ENCODE results near the gene DHFR. TPM values are rescaled to one million over a fixed set of nuclear protein-coding genes. Genes with fewer than 3 reads are reported as not detected.

The DHFR gene
- total and polyA plus RNA-seq, 2 of the 8 experiments (the other 6 are each of a cell fraction or from before 2014, with no cell fraction given) = 46.4 to 88.9 TPM

GRCh38 chr5:80609692-80610091 lies 45.1 kb downstream of the DHFR start:
- H3K4ac ChIP-seq (replicated peaks; ENCODE audit: insufficient read length, low read depth, low read length) = no peak overlapping the region
- H2AK5ac ChIP-seq (ENCODE audit: low read depth, low read length) = no peak overlapping the region
- no peaks in the 10 kb centered on the region for H3K36me3 ChIP-seq (ENCODE audit: control insufficient read depth in 2 of 4, insufficient read depth in 4 of 4, low read length in 3 of 4)
- no peaks in the 10 kb centered on the region for H4K20me1 ChIP-seq (replicated peaks in 1 of 2; ENCODE audit: control insufficient read depth in 1 of 2, insufficient read depth in 2 of 2, low read length in 2 of 2)
- H2BK12ac ChIP-seq (ENCODE audit: low read depth, low read length) = no peak overlapping the region
- no peak overlapping the region for H2BK15ac ChIP-seq (ENCODE audit: low read length)
- H3K27me3 ChIP-seq (replicated peaks in 1 of 4; ENCODE audit: control insufficient read depth in 3 of 4, extremely low read depth in 1 of 4, insufficient read depth in 3 of 4, low read length in 3 of 4) = no peaks in the 10 kb centered on the region
- H3K14ac ChIP-seq (ENCODE audit: insufficient read length) = no peak overlapping the region
- H3K56ac ChIP-seq (replicated peaks; ENCODE audit: insufficient read length, low read depth, low read length) = no peak overlapping the region
- ChIA-PET POLR2A (ENCODE audit: partially characterized antibody) (interaction anchor here (2.6 kb wide), 1 partner anchor 9 kb away, joined by 6 read pairs; no protein-coding TSS in a partner anchor), CTCF (ENCODE audit: partially characterized antibody) (no interaction called here)
- H3K4me1 ChIP-seq (replicated peaks in 1 of 4; ENCODE audit: control insufficient read depth in 3 of 4, insufficient read depth in 4 of 4, low read length in 3 of 4) = no peaks in the 10 kb centered on the region
- H4K91ac ChIP-seq (replicated peaks; ENCODE audit: insufficient read length, low read length) = no peak overlapping the region
- H3K79me2 ChIP-seq (ENCODE audit: control insufficient read depth in 1 of 2, insufficient read depth in 2 of 2, low read length in 2 of 2) = no peaks in the 10 kb centered on the region
- no peak for TF ChIP-seq RXRA (IDR thresholded peaks at IDR 0.05; ENCODE audit: insufficient read depth, low read depth, low read length)
- TF ChIP-seq ASH2L (IDR thresholded peaks at IDR 0.05; ENCODE audit: low read length) = no peak
- TF ChIP-seq USF2 (IDR thresholded peaks at IDR 0.05; ENCODE audit: low read length) = no peak
- no peak for TF ChIP-seq FOSL1 (IDR thresholded peaks at IDR 0.05; ENCODE audit: insufficient read depth, low read depth, low read length)
- no peak for TF ChIP-seq HDAC6 (IDR thresholded peaks at IDR 0.05; ENCODE audit: low read depth, low read length)
- no peak for TF ChIP-seq NANOG (IDR thresholded peaks at IDR 0.05; ENCODE audit: insufficient read depth, low read depth, low read length, poor library complexity, severe bottlenecking)
- TF ChIP-seq CREB1 (IDR thresholded peaks at IDR 0.05) = no peak
- TF ChIP-seq ATF2 (IDR thresholded peaks at IDR 0.05; ENCODE audit: low read length) = no peak
- FAIRE-seq (no peak), DNase-seq (ENCODE audit: low read depth in 1 of 2, low spot score in 2 of 2) (no peak)
- no peak overlapping the region for H3K27ac ChIP-seq (ENCODE audit: low read depth, low read length)
- H3K18ac ChIP-seq (ENCODE audit: extremely low read depth, low read length) = no peak overlapping the region
- H2BK120ac ChIP-seq (replicated peaks; ENCODE audit: low read depth, low read length) = no peak overlapping the region
- WGBS, 2 experiments (ENCODE audit: extremely low coverage in 1 of 2, insufficient coverage in 1 of 2, insufficient read length in 1 of 2, insufficient replicate concordance in 2 of 2, low coverage in 1 of 2, low lambda C conversion rate in 2 of 2, missing lambda C conversion rate in 1 of 2) = 90% methylated on average over 1 of the region's 1 CpG; no CpG with 5 or more reads in 1 of the 2 experiments
- no peak overlapping the region for H3K23ac ChIP-seq (ENCODE audit: insufficient read length)
- no peaks in the 10 kb centered on the region for H3K79me1 ChIP-seq (ENCODE audit: low read depth, low read length)
- no peak overlapping the region for H3K4me3 ChIP-seq (ENCODE audit: extremely low read depth in 1 of 4, insufficient read depth in 2 of 4, low read depth in 3 of 4, low read length in 4 of 4)
- no peak overlapping the region for H4K5ac ChIP-seq (ENCODE audit: insufficient read length, low read depth, low read length)
- H3K9me3 ChIP-seq (ENCODE audit: insufficient read depth in 2 of 2, low read depth in 1 of 2, low read length in 1 of 2) = peaks cover 0 to 3% of the 10 kb centered on the region in 2 experiments; a peak in 1 of 4 replicates
- no peak overlapping the region for H3K4me2 ChIP-seq (ENCODE audit: insufficient read depth in 1 of 2, low read depth in 2 of 2, low read length in 2 of 2)
- H3K9ac ChIP-seq (replicated peaks in 1 of 4; ENCODE audit: extremely low read depth in 1 of 4, low read depth in 3 of 4, low read length in 3 of 4) = no peak overlapping the region
- H3K23me2 ChIP-seq (ENCODE audit: low read depth, low read length) = no peaks in the 10 kb centered on the region
- no peak overlapping the region for H4K8ac ChIP-seq (ENCODE audit: extremely low read depth, insufficient read depth, low read length)
- H2BK20ac ChIP-seq (ENCODE audit: low read length) = no peak overlapping the region
- H2AFZ ChIP-seq (ENCODE audit: low read length) = no peak overlapping the region
- H2BK5ac ChIP-seq (ENCODE audit: low read depth, low read length) = no peak overlapping the region
